OCI-LY3 (cell line): ENCODE measurements around the gene TMEM125.

Experiments
- H2AFZ ChIP-seq: fragments of 200-600, 300-600 bp; shearing (Covaris generic); 2 replicates; pipeline ENCODE4 v1.6.0; 2014; ENCODE audit warnings: antibody characterized with exemption, low read depth, low read length
- H3K27ac ChIP-seq: fragments of 200-600, 300-600 bp; sonication (generic); 2 replicates; pipeline ENCODE4 v1.5.1; 2014; ENCODE audit warnings: mild to moderate bottlenecking, low read length, moderate library complexity, mixed read lengths
- H3K27me3 ChIP-seq: fragments of 200-600, 300-600 bp; sonication (generic); 2 replicates; pipeline ENCODE4 v1.6.1; 2014; ENCODE audit warnings: low read depth, low read length, mixed read lengths
- H3K36me3 ChIP-seq: fragments of 200-600, 300-600 bp; sonication (generic); replicated peaks from 2 replicates; pipeline ENCODE3; 2014; ENCODE audit warnings: low read depth, low read length, mixed read lengths
- H3K4me1 ChIP-seq: fragments of 300-600, 200-600 bp; sonication (generic); 2 replicates; pipeline ENCODE4 v1.6.1; 2014; ENCODE audit warnings: low read length, mixed read lengths
- H3K4me2 ChIP-seq: fragments of 200-600, 300-600 bp; sonication (generic); 2 replicates; pipeline ENCODE4 v1.6.1; 2014; ENCODE audit warnings: low read length, mixed read lengths
- H3K4me3 ChIP-seq: fragments of 300-600, 200-600 bp; sonication (generic); 2 replicates; pipeline ENCODE4 v1.5.1; 2014; ENCODE audit warnings: antibody characterized with exemption, mild to moderate bottlenecking, low read length, moderate library complexity
- H3K79me2 ChIP-seq: fragments of 300-600, 200-600 bp; shearing (Covaris generic); 2 replicates; pipeline ENCODE4 v1.6.1; 2014; ENCODE audit warnings: mild to moderate bottlenecking, low read length, mixed read lengths
- H3K9ac ChIP-seq: fragments of 300-600, 200-600 bp; shearing (Covaris generic); 2 replicates; pipeline ENCODE4 v1.6.0; 2014; ENCODE audit warnings: mild to moderate bottlenecking, low read length, moderate library complexity
- H3K9me3 ChIP-seq: fragments of 200-600, 300-600 bp; shearing (Covaris generic); 2 replicates; pipeline ENCODE4 v1.6.1; 2014; ENCODE audit warnings: low read length, mixed read lengths; ENCODE audit not compliant: insufficient read depth
- H4K20me1 ChIP-seq: fragments of 200-600, 300-600 bp; sonication (generic); 2 replicates; pipeline ENCODE4 v1.6.1; 2016; ENCODE audit warnings: low read length, mixed read lengths; ENCODE audit not compliant: insufficient read depth
- EZH2phosphoT487 ChIP-seq: fragments of 200-600 bp; shearing (Covaris generic); IDR thresholded peaks from 2 replicates; pipeline ENCODE4 v1.6.1; 2018; ENCODE audit warnings: antibody characterized with exemption, mixed run types, low read depth
- TF ChIP-seq, protein P1 (sequence below): fragments of 200-600, 300-600 bp; sonication (generic); IDR thresholded peaks from 2 replicates; pipeline ENCODE4 v1.5.1; 2014; ENCODE audit warnings: antibody characterized with exemption, low read length, low read depth

Gene TMEM125

DNA sequence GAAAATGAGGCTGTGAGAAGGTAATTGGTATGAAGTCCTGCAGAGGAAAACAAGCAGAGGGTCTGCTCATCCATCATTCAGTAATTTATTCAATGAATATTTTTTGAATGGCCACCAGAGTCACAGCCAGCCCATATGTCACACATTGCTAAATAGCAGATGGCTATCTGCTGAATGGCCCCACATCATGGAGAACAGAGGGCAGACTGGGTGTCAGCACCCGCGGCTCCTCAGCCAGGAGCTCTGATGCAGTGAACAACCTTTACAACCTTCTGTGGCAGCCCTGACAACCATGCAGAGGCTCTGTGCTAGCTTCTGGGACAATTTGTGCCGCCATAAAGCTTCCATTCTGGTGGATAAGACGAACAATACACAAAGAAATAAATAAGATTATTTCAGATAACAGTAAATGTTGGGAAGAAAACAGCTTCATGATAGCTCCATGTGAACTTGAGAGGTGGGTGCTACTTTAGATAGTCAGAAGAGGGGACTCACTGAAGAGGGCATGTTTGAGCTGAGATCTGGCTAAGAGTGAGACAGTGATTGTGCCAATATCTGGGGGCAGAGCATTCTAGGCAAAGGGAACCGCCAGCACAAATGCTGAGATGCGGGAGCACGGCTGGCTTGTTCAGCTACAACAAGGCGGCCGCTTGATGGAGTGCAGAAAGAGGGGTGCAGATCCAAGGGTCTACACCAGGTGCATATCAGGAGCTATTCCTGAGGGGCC lies 18.4 kb downstream of the TMEM125 start:
- H3K36me3 ChIP-seq: no peaks in the 10 kb centered on the region
- H3K27me3 ChIP-seq: peaks cover 13% of the 10 kb centered on the region
- H3K9ac ChIP-seq: no peak overlapping the region
- TF ChIP-seq, protein P1, sequence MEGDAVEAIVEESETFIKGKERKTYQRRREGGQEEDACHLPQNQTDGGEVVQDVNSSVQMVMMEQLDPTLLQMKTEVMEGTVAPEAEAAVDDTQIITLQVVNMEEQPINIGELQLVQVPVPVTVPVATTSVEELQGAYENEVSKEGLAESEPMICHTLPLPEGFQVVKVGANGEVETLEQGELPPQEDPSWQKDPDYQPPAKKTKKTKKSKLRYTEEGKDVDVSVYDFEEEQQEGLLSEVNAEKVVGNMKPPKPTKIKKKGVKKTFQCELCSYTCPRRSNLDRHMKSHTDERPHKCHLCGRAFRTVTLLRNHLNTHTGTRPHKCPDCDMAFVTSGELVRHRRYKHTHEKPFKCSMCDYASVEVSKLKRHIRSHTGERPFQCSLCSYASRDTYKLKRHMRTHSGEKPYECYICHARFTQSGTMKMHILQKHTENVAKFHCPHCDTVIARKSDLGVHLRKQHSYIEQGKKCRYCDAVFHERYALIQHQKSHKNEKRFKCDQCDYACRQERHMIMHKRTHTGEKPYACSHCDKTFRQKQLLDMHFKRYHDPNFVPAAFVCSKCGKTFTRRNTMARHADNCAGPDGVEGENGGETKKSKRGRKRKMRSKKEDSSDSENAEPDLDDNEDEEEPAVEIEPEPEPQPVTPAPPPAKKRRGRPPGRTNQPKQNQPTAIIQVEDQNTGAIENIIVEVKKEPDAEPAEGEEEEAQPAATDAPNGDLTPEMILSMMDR: no peak
- TF ChIP-seq EZH2phosphoT487: no peak
- no peak overlapping the region for H2AFZ ChIP-seq
- no peaks in the 10 kb centered on the region for H3K79me2 ChIP-seq
- H3K4me2 ChIP-seq: no peak overlapping the region
- H3K9me3 ChIP-seq: no peaks in the 10 kb centered on the region
- no peaks in the 10 kb centered on the region for H4K20me1 ChIP-seq
- no peak overlapping the region for H3K27ac ChIP-seq
- 0 out of 2 replicates have a peak, but pooled peaks cover 2% of the 10 kb centered on the region for H3K4me1 ChIP-seq
- H3K4me3 ChIP-seq: no peak overlapping the region

DNA sequence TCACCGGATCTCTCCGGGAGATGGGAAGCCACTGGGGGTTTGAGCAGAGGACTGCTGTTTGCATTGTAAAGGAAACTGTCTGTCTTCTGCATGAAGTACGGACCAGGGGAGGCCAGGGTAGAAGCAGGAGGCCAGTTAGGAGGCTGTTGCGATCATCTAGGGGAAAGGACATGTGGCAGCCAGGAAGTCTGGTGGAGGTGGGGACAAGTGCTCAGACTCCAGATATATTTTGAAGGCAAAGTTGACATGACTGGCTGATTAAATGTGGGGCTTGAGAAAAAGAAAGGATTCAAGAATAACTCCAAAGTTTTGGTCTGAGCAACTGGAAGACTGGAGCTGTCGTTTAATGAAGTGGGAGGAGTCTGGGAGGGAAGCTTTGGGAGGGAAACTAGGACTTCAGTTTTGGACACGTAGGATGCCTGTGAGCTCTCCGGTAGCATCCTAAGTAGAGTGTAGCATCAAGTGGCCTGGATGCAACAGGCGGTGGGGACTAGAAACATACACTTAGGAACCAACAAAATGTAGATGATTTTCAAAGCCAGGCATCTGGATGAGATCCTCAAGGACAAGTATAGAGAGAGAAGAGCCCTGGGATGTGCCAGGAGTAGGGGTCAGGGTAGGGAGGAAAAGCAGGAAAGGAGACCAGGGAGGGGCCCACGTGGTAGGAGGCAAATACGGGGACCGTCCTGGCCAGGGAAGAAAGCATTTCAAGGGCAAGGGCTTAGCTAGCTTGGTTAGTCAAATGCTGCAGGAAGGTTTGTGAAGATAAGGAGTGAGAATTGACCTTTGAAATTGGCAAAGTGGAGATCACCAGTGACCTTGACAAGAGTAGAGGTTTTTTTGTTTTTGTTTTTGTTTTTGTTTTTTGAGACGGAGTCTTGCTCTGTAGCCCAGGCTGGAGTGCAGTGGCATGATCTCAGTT lies 19.3 kb downstream of the TMEM125 start:
- no peaks in the 10 kb centered on the region for H4K20me1 ChIP-seq
- H3K9ac ChIP-seq: no peak overlapping the region
- no peaks in the 10 kb centered on the region for H3K36me3 ChIP-seq
- no peaks in the 10 kb centered on the region for H3K79me2 ChIP-seq
- H3K4me1 ChIP-seq: 0 out of 2 replicates have a peak, but pooled peaks cover 2% of the 10 kb centered on the region
- H3K9me3 ChIP-seq: no peaks in the 10 kb centered on the region
- H3K27ac ChIP-seq: no peak overlapping the region
- no peak overlapping the region for H2AFZ ChIP-seq
- H3K27me3 ChIP-seq: peaks cover 13% of the 10 kb centered on the region
- no peak overlapping the region for H3K4me3 ChIP-seq
- TF ChIP-seq, protein P1: no peak
- no peak for TF ChIP-seq EZH2phosphoT487
- H3K4me2 ChIP-seq: no peak overlapping the region

DNA sequence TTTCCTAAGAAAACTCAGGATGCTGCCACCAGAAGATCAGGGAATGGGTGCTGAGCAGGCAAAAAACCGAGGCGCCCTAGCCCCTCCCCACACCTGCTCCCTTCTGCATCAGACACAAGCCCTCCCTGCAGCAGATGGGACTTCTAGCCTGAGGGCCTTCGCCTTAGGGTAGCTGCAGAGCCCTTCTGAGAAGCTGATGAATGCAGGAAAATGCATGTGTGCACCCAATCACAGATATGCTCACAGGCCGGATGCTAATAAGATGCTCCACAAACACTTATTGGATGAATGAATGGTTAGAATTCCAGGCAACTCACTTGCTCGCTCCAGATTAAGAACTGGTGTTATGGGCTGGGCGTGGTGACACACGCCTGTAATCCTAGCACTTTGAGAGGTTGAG lies 22.4 kb downstream of the TMEM125 start:
- no peak overlapping the region for H3K27ac ChIP-seq
- no peaks in the 10 kb centered on the region for H3K36me3 ChIP-seq
- peaks cover 12% of the 10 kb centered on the region for H3K27me3 ChIP-seq
- H3K4me3 ChIP-seq: no peak overlapping the region
- H3K4me2 ChIP-seq: no peak overlapping the region
- H4K20me1 ChIP-seq: no peaks in the 10 kb centered on the region
- H3K9ac ChIP-seq: no peak overlapping the region
- H3K79me2 ChIP-seq: no peaks in the 10 kb centered on the region
- 0 out of 2 replicates have a peak, but pooled peaks cover 2% of the 10 kb centered on the region for H3K4me1 ChIP-seq
- TF ChIP-seq EZH2phosphoT487: no peak
- TF ChIP-seq, protein P1: no peak
- H3K9me3 ChIP-seq: no peaks in the 10 kb centered on the region
- H2AFZ ChIP-seq: no peak overlapping the region

DNA sequence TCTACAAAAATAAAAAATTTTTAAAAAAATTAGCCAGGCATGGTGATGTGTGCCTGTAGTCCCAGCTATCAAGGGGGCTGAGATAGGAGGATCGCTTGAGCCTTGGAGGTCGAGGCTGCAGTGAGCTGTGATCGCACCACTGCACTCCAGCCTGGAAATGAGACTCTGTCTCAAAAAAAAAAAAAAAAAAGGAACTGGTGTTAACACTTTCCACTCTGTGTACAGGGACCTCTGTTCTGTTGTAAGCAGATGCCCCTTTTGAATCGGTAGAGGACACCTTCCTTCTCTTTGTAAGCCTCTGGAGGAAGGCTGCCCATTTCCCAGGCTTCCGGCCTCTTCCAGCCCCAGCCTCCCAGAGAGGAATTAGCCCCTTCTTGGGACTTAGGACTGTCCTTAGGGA lies 22.9 kb downstream of the TMEM125 start:
- Histone ChIP-seq H3K79me2 (no peaks in the 10 kb centered on the region), H4K20me1 (no peaks in the 10 kb centered on the region), H3K27ac (no peak overlapping the region), H3K9ac (no peak overlapping the region), H3K27me3 (peaks cover 9% of the 10 kb centered on the region), H3K4me3 (no peak overlapping the region), H3K4me2 (no peak overlapping the region), H3K9me3 (no peaks in the 10 kb centered on the region), H2AFZ (no peak overlapping the region), H3K4me1 (0 out of 2 replicates have a peak, but pooled peaks cover 2% of the 10 kb centered on the region), H3K36me3 (no peaks in the 10 kb centered on the region)
- TF ChIP-seq EZH2phosphoT487: no peak
- TF ChIP-seq, protein P1: no peak
